GM10248 (cell line): ENCODE data around the gene SUPT4H1.

Source experiments
- CTCF ChIA-PET: fragments of 300-600 bp; sonication (Branson Sonifier 250); formaldehyde crosslinking; extraction: SDS; loops from one replicate; lab custom pipeline; 2021; ENCODE audit warnings: antibody characterized with exemption; lab: Yijun Ruan, JAX
- POLR2A ChIA-PET: fragments of 350-650 bp; sonication (Branson Sonifier 250); formaldehyde crosslinking; extraction: SDS; loops from one replicate; lab custom pipeline; 2020; ENCODE audit warnings: antibody characterized with exemption; lab: Yijun Ruan, JAX
- DNase-seq: peaks from one replicate; pipeline ENCODE4 v3.0.0; 2012; ENCODE audit errors: extremely low spot score
- CTCF ChIP-seq: IDR thresholded peaks from 2 replicates; pipeline ENCODE4 v1.5.1; 2012; ENCODE audit warnings: mild to moderate bottlenecking, low read depth; ENCODE audit errors: extremely low read depth, missing control alignments, control extremely low read depth

The SUPT4H1 gene

GRCh38 chr17:58382108-58382871 is 30.3 kb upstream of the SUPT4H1 start:
- ChIA-PET CTCF (interaction anchor here (0.9 to 4.6 kb wide), 12 partner anchors 9 to 183 kb away, joined by 3 to 27 read pairs (median 4); partner anchors contain the start of gene RNF43), POLR2A (no interaction called here)
- TF ChIP-seq CTCF: no peak
- no peak for DNase-seq

- DNase-seq: no peak
- TF ChIP-seq CTCF: no peak
- ChIA-PET POLR2A (no interaction called here), CTCF (interaction anchor here (0.9 to 4.6 kb wide), 12 partner anchors 8 to 182 kb away, joined by 3 to 27 read pairs (median 4); partner anchors contain the start of gene RNF43)
These were observed 29.4 kb upstream of the SUPT4H1 start for GRCh38 chr17:58381124-58382035.

GRCh38 chr17:58380207-58381123 is 28.5 kb upstream of the SUPT4H1 start:
- no peak for DNase-seq
- CTCF ChIA-PET: interaction anchor here (1.1 to 4.6 kb wide), 8 partner anchors 11 to 181 kb away, joined by 3 to 27 read pairs (median 8); partner anchors contain the start of gene RNF43
- TF ChIP-seq CTCF: no peak
- POLR2A ChIA-PET: interaction anchor here (0.6 kb wide), 1 partner anchor 1171 kb away, joined by 3 read pairs; no protein-coding TSS in a partner anchor

GRCh38 chr17:58379511-58379824 is 27.5 kb upstream of the SUPT4H1 start:
- DNase-seq: no peak
- ChIA-PET CTCF (interaction anchor here (1.2 to 4.6 kb wide), 8 partner anchors 10 to 75 kb away, joined by 3 to 27 read pairs (median 8); partner anchors contain the start of gene RNF43), POLR2A (interaction anchor here (0.6 kb wide), 1 partner anchor 1172 kb away, joined by 3 read pairs; no protein-coding TSS in a partner anchor)
- TF ChIP-seq CTCF: no peak

- ChIA-PET CTCF (interaction anchor here (1.2 to 4.6 kb wide), 9 partner anchors 10 to 75 kb away, joined by 3 to 27 read pairs (median 7); partner anchors contain the start of gene RNF43), POLR2A (interaction anchor here (1.2 kb wide), 1 partner anchor 47 kb away, joined by 3 read pairs; no protein-coding TSS in a partner anchor)
- no peak for TF ChIP-seq CTCF
- no peak for DNase-seq
These were observed 26.9 kb upstream of the SUPT4H1 start for GRCh38 chr17:58378733-58379510.
